Astrocyte of the hippocampus (primary cell): Measurements from ENCODE around the gene MACROD2.

Source experiments
- DNase-seq: peaks from one replicate; pipeline ENCODE4 v3.0.0; 2011; ENCODE audit warnings: low read depth, low spot score

MACROD2 gene

DNA sequence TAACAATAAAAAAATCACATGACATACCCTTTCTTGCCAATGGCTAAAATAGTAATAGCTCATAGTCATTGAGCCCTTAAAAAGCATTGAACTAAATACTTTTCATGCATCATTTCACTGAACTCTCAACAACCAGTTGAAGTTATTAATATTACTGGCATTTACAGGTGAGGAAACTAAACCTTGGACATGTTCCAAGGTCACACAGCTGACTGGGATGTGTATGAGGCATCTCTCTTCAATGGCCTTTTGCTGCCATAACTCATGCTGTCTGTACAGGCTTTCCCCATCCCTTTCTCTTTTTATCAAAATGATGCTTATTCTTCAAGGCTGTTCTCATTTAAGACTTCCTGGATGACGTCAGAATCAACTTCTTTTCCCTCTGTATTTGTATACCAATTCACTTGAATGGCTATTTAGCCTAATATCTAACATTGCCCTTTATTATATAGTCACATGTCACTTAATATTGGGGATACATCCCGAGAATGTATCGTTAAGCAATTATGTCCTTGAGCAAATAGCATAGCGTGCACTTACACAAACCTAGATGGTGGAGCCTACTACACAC, 2101.5 kb downstream of the MACROD2 start:
- no peak for DNase-seq

- DNase-seq = no peak
Observed at GRCh38 chr20:16097788-16098187, 2102.5 kb downstream of the MACROD2 start.

DNA sequence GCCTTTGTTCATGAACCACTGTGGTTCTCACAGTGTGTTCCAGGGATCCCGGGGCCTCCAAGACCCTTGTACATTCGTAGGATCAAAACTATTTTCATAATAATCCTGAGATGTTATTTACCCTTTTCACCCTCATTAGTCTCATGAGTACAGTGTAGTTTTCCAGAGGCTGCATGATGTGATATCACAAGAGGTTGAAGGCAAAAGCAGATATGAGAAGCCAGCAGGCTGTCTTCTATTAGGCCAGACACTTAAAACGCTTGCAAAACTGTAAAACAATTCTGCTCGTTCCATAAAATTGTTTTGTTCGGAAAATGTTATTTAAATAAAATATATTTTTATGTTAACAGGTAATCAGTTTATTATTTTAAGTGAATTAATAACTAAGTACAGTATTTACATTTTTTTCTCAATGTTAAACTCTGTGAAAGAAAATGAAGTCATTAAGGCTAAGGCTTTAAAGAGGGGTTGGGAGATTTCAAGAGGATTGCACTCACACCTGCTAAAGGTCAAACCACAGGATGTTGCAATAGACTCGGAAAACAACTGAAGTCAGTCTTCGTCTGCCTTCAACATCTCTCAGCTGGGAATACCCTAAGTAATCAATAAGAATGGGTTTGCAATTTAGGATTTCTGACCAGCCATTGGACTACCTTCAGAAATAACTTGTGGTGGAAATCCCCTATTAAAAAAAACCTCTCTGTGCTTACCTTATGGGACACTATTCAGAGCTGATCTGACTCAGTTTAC, 2103.7 kb downstream of the MACROD2 start:
- no peak for DNase-seq

DNA sequence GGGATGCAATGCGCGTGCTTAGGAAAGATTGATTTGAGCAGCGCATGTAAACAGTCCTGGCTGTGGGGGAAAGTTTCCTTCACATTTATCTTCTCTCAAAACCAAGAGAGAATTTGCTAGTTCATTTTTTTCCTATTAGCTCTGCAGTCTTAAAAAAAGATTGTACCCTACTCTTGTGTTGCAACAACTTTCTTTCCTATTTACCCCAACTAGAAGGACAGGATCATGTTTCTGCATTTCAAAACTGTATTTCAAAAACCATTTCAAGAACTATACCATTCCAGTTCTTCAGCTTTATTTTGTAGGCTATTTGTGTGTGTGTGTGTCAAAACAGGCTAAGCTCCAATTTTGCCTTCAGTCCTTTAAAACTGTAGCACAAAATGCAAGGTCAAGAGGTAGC, 2104.8 kb downstream of the MACROD2 start:
- DNase-seq = no peak

DNA sequence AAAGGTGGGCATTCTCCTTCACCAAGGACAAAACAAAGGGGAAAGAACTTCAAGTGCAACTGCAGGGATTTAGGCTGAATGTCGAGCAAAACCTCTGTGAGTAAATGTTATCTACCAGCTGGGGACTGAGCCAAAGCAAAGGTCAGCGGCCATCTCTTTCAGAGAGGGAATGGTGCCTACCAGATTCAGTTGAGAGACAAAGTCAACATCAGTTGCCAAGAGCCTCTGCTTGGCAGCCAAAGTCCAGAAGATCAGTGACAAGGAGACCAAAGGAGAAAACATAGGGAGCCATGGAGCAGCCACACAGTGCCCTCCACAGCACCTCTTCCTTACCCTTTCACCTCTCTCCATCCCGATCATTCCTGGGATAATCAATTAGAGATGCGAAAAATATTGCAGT, 2105.5 kb downstream of the MACROD2 start:
- DNase-seq = no peak
